Stimulated activated naive CD4-positive, alpha-beta T cell treated with Interleukin-2 at 50 U/mL for 16 hours (primary cell): ENCODE data around the gene ARSK.
"Not testable (repeated sequence)": the region's sequence is repeated elsewhere in the genome, so short reads cannot be mapped to it uniquely, and the experiment has no call there.

Experiments used
- DNase-seq: peaks from one replicate; lab custom pipeline; 2025; lab: John Stamatoyannopoulos, UW

The ARSK gene

GRCh38 chr5:95621839-95622629 is 67.1 kb downstream of the ARSK start:
- no peak for DNase-seq

GRCh38 chr5:95623706-95624105 is 68.8 kb downstream of the ARSK start:
- DNase-seq: no peak

- no peak for DNase-seq
These were observed 69.5 kb downstream of the ARSK start for GRCh38 chr5:95624368-95624767.

GRCh38 chr5:95626701-95627100 is 71.8 kb downstream of the ARSK start:
- no peak for DNase-seq

- no peak for DNase-seq
These were observed 73.3 kb downstream of the ARSK start for GRCh38 chr5:95627971-95628810.

GRCh38 chr5:95628933-95629332 is 74.0 kb downstream of the ARSK start:
- DNase-seq: no peak

GRCh38 chr5:95630394-95630917 is 75.6 kb downstream of the ARSK start:
- DNase-seq: no peak

GRCh38 chr5:95631255-95631958 is 76.5 kb downstream of the ARSK start:
- DNase-seq: no peak

- peak; percentile 72 for DNase-seq
These were observed 77.2 kb downstream of the ARSK start for GRCh38 chr5:95631991-95632675.

GRCh38 chr5:95632942-95633341 is 78.0 kb downstream of the ARSK start:
- DNase-seq: not testable (repeated sequence)

GRCh38 chr5:95633671-95634070 is 78.8 kb downstream of the ARSK start:
- DNase-seq: no peak

- DNase-seq: no peak
These were observed 79.2 kb downstream of the ARSK start for GRCh38 chr5:95634081-95634480.

- DNase-seq: no peak
These were observed 83.7 kb downstream of the ARSK start for GRCh38 chr5:95638632-95639031.

GRCh38 chr5:95641741-95642220 is 86.9 kb downstream of the ARSK start:
- DNase-seq: no peak

GRCh38 chr5:95643152-95643551 is 88.3 kb downstream of the ARSK start:
- DNase-seq: no peak

- no peak for DNase-seq
These were observed 89.6 kb downstream of the ARSK start for GRCh38 chr5:95644351-95645042.

- not testable (repeated sequence) for DNase-seq
These were observed 91.3 kb downstream of the ARSK start for GRCh38 chr5:95646226-95646568.

GRCh38 chr5:95646569-95647431 is 91.9 kb downstream of the ARSK start, which contains the start of gene RFESD:
TSS of gene RFESD (plus strand) at chr5:95646777. CDS start at chr5:95652272, 5,495 bp downstream.
- DNase-seq: peak; percentile 94

- no peak for DNase-seq
These were observed 93.3 kb downstream of the ARSK start for GRCh38 chr5:95647886-95648860.
